ENCODE results near the gene FHAD1.
A peak's percentile ranks its signal among the peaks of the same experiment; 100 is the strongest.
"Not testable (repeated sequence)": the region's sequence is repeated elsewhere in the genome, so short reads cannot be mapped to it uniquely, and the experiment has no call there.

The FHAD1 gene

GRCh38 chr1:15277933-15278332, 30.9 kb downstream of the FHAD1 start:
- DNase-seq: no peak

- no peak for DNase-seq
Observed at GRCh38 chr1:15279576-15280230, 32.7 kb downstream of the FHAD1 start.

GRCh38 chr1:15280416-15280815, 33.4 kb downstream of the FHAD1 start:
- DNase-seq: no peak

- no peak for DNase-seq
Observed at GRCh38 chr1:15282038-15282437, 35.0 kb downstream of the FHAD1 start.

GRCh38 chr1:15282810-15283474, 35.9 kb downstream of the FHAD1 start:
- no peak for DNase-seq

- no peak for DNase-seq
Observed at GRCh38 chr1:15283526-15283925, 36.5 kb downstream of the FHAD1 start.

GRCh38 chr1:15286452-15286851, 39.4 kb downstream of the FHAD1 start:
- no peak for DNase-seq

- no peak for DNase-seq
Observed at GRCh38 chr1:15287035-15287979, 40.3 kb downstream of the FHAD1 start.

- DNase-seq: no peak
Observed at GRCh38 chr1:15288173-15288926, 41.3 kb downstream of the FHAD1 start.

GRCh38 chr1:15289251-15289651, 42.2 kb downstream of the FHAD1 start:
- DNase-seq: no peak

GRCh38 chr1:15290382-15290781, 43.4 kb downstream of the FHAD1 start:
- no peak for DNase-seq

GRCh38 chr1:15295696-15296095, 48.7 kb downstream of the FHAD1 start:
- no peak for DNase-seq

GRCh38 chr1:15296585-15297321, 49.7 kb downstream of the FHAD1 start:
- no peak for DNase-seq

- DNase-seq: not testable (repeated sequence)
Observed at GRCh38 chr1:15297975-15298374, 51.0 kb downstream of the FHAD1 start.

GRCh38 chr1:15299179-15299578, 52.2 kb downstream of the FHAD1 start:
- DNase-seq: no peak

- no peak for DNase-seq
Observed at GRCh38 chr1:15299806-15300205, 52.8 kb downstream of the FHAD1 start.

GRCh38 chr1:15303935-15304334, 56.9 kb downstream of the FHAD1 start:
- no peak for DNase-seq

- DNase-seq: peak; percentile 48
Observed at GRCh38 chr1:15304708-15305467, 57.9 kb downstream of the FHAD1 start.

GRCh38 chr1:15305468-15305770, 58.4 kb downstream of the FHAD1 start:
- no peak for DNase-seq

GRCh38 chr1:15306352-15306751, 59.3 kb downstream of the FHAD1 start:
- DNase-seq: not testable (repeated sequence)

GRCh38 chr1:15308135-15308534, 61.1 kb downstream of the FHAD1 start:
- no peak for DNase-seq

- no peak for DNase-seq
Observed at GRCh38 chr1:15308621-15309027, 61.6 kb downstream of the FHAD1 start.
